ENCODE measurements around the gene PAX2.

PAX2 gene

GRCh38 chr10:100858261-100858660, 112.9 kb downstream of the PAX2 start:
- no peak for DNase-seq (ENCODE audit: low spot score)

GRCh38 chr10:100858747-100859483, 113.5 kb downstream of the PAX2 start:
- no peak for DNase-seq (ENCODE audit: low spot score)

- no peak for DNase-seq (ENCODE audit: low spot score)
Measured at GRCh38 chr10:100859484-100859763, 114.0 kb downstream of the PAX2 start.

GRCh38 chr10:100863433-100863832, 118.1 kb downstream of the PAX2 start:
- DNase-seq (ENCODE audit: low spot score) = no peak

- no peak for DNase-seq (ENCODE audit: low spot score)
Measured at GRCh38 chr10:100864036-100864885, 118.9 kb downstream of the PAX2 start.

- no peak for DNase-seq (ENCODE audit: low spot score)
Measured at GRCh38 chr10:100864978-100865377, 119.6 kb downstream of the PAX2 start.

- DNase-seq (ENCODE audit: low spot score) = no peak
Measured at GRCh38 chr10:100866010-100866409, 120.6 kb downstream of the PAX2 start.

GRCh38 chr10:100866575-100867098, 121.3 kb downstream of the PAX2 start:
- no peak for DNase-seq (ENCODE audit: low spot score)

- no peak for DNase-seq (ENCODE audit: low spot score)
Measured at GRCh38 chr10:100867261-100867963, 122.0 kb downstream of the PAX2 start.

- DNase-seq (ENCODE audit: low spot score) = no peak
Measured at GRCh38 chr10:100868382-100868781, 123.0 kb downstream of the PAX2 start.

- no peak for DNase-seq (ENCODE audit: low spot score)
Measured at GRCh38 chr10:100869399-100869798, 124.0 kb downstream of the PAX2 start.

GRCh38 chr10:100872034-100872791, 126.8 kb downstream of the PAX2 start:
- peak; percentile 71 for DNase-seq (ENCODE audit: low spot score)

- DNase-seq (ENCODE audit: low spot score) = no peak
Measured at GRCh38 chr10:100873146-100873826, 127.9 kb downstream of the PAX2 start.

GRCh38 chr10:100873827-100874326, 128.5 kb downstream of the PAX2 start:
- no peak for DNase-seq (ENCODE audit: low spot score)

- no peak for DNase-seq (ENCODE audit: low spot score)
Measured at GRCh38 chr10:100874702-100875483, 129.5 kb downstream of the PAX2 start.

GRCh38 chr10:100875484-100876166, 130.2 kb downstream of the PAX2 start:
- DNase-seq (ENCODE audit: low spot score) = no peak

- no peak for DNase-seq (ENCODE audit: low spot score)
Measured at GRCh38 chr10:100876585-100877460, 131.4 kb downstream of the PAX2 start.

GRCh38 chr10:100877461-100877850, 132.1 kb downstream of the PAX2 start:
- no peak for DNase-seq (ENCODE audit: low spot score)

Data from NAMALWA (cell line).